ENCODE results near the gene HDAC10. TPM values are rescaled to one million over a fixed set of nuclear protein-coding genes. Genes with fewer than 3 reads are reported as not detected.

HDAC10 gene
- total and polyA plus RNA-seq, 10 of the 15 experiments (the other 5 are each of a cell fraction or from before 2014, with no cell fraction given), result 0.26 to 48.6 (median 5.0) TPM

DNA sequence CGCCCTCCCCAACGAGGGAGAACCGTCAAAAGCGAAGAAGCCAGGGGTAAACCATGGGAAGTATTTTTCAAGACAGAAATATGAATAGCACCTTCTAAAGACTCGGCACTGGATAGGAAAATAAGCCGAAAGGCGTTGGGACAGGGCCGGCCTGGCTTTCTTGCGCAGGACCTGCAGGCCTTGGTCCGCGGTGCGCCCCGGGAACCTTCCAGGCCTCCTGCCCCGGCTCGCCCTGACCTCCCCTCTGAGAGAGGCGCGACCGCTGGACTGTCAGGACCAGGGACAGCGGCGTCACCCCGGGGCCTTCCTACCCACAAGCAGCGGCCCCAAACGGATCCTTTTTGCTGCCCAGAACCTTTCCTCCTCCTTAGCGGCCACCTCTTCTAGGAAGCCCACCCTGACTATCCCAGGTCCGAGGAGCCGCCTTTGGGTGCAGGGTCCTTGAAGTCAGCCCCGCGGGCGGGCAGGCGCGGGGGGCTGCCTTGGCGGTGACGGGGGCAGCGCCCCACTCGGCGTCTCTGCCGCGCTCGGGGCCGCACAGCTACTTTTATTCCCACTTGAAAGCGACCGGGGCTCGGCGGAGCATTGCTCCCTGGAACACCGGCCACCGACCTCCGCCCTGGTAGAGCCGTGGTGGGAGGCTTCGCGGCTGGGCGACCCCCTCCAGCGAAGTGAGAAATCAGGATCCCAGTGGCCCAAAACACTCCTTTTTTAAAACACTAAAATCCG lies 19.8 kb upstream of the HDAC10 start (continued):
- no peak for TF ChIP-seq NBN (IDR thresholded peaks at IDR 0.05)
- TF ChIP-seq YY1 (IDR thresholded peaks at IDR 0.05; ENCODE audit: low read depth, low read length), result no peak
- no peak for TF ChIP-seq HDGF (IDR thresholded peaks at IDR 0.05)
- TF ChIP-seq WRNIP1 (IDR thresholded peaks at IDR 0.05; ENCODE audit: borderline replicate concordance, low read depth, low read length), result no peak
- no peak for TF ChIP-seq FOS (IDR thresholded peaks at IDR 0.05; ENCODE audit: borderline replicate concordance, extremely low read depth, insufficient read length)
- TF ChIP-seq PAX8 (IDR thresholded peaks at IDR 0.05), result no peak
- no peak for TF ChIP-seq HDAC6 (IDR thresholded peaks at IDR 0.05; ENCODE audit: unreplicated experiment)
- TF ChIP-seq PAX5 (IDR thresholded peaks at IDR 0.05; ENCODE audit: borderline replicate concordance, low read depth, low read length), result no peak
- TF ChIP-seq CHD4 (IDR thresholded peaks at IDR 0.05), result no peak
- no peak for TF ChIP-seq ZNF217 (IDR thresholded peaks at IDR 0.05)
- TF ChIP-seq NR2F1 (conservative IDR thresholded peaks at IDR 0.05), result 0 out of 2 replicates have a peak, but pooled peaks have one; percentile 37
- 0 out of 2 replicates have a peak, but pooled peaks have one; percentile 29 for TF ChIP-seq GATAD2B (conservative IDR thresholded peaks at IDR 0.05; ENCODE audit: low read depth)
- TF ChIP-seq NRF1 (conservative IDR thresholded peaks at IDR 0.05; ENCODE audit: low read depth, low read length), result no peak
- TF ChIP-seq, protein P1, sequence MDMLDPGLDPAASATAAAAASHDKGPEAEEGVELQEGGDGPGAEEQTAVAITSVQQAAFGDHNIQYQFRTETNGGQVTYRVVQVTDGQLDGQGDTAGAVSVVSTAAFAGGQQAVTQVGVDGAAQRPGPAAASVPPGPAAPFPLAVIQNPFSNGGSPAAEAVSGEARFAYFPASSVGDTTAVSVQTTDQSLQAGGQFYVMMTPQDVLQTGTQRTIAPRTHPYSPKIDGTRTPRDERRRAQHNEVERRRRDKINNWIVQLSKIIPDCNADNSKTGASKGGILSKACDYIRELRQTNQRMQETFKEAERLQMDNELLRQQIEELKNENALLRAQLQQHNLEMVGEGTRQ (IDR thresholded peaks at IDR 0.05; ENCODE audit: borderline replicate concordance, low read depth, low read length), result no peak
- TF ChIP-seq TAF1 (IDR thresholded peaks at IDR 0.05; ENCODE audit: borderline replicate concordance, low read depth, low read length), result no peak
- TF ChIP-seq, protein P2, sequence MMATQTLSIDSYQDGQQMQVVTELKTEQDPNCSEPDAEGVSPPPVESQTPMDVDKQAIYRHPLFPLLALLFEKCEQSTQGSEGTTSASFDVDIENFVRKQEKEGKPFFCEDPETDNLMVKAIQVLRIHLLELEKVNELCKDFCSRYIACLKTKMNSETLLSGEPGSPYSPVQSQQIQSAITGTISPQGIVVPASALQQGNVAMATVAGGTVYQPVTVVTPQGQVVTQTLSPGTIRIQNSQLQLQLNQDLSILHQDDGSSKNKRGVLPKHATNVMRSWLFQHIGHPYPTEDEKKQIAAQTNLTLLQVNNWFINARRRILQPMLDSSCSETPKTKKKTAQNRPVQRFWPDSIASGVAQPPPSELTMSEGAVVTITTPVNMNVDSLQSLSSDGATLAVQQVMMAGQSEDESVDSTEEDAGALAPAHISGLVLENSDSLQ (IDR thresholded peaks at IDR 0.05), result no peak
- TF ChIP-seq MTA3 (IDR thresholded peaks at IDR 0.05; ENCODE audit: borderline replicate concordance, low read length), result no peak
- no peak for TF ChIP-seq POLR2AphosphoS5 (IDR thresholded peaks at IDR 0.05; ENCODE audit: low read length)
- no peak for TF ChIP-seq TARDBP (IDR thresholded peaks at IDR 0.05; ENCODE audit: borderline replicate concordance)
- TF ChIP-seq ATF7 (IDR thresholded peaks at IDR 0.05; ENCODE audit: low read depth), result no peak
- 0 out of 2 replicates have a peak, but pooled peaks have one; percentile 39 for TF ChIP-seq RB1 (IDR thresholded peaks at IDR 0.05; ENCODE audit: borderline replicate concordance)
- no peak for TF ChIP-seq CBX3 (IDR thresholded peaks at IDR 0.05; ENCODE audit: borderline replicate concordance, low read depth)
- TF ChIP-seq TCF12 (IDR thresholded peaks at IDR 0.05; ENCODE audit: low read depth, low read length), result no peak
- TF ChIP-seq BACH1 (IDR thresholded peaks at IDR 0.05; ENCODE audit: borderline replicate concordance), result no peak
- TF ChIP-seq RCOR1 (conservative IDR thresholded peaks at IDR 0.05; ENCODE audit: low read depth, low read length), result no peak; the same call in 1 of the 2 replicates
- TF ChIP-seq, protein P3, sequence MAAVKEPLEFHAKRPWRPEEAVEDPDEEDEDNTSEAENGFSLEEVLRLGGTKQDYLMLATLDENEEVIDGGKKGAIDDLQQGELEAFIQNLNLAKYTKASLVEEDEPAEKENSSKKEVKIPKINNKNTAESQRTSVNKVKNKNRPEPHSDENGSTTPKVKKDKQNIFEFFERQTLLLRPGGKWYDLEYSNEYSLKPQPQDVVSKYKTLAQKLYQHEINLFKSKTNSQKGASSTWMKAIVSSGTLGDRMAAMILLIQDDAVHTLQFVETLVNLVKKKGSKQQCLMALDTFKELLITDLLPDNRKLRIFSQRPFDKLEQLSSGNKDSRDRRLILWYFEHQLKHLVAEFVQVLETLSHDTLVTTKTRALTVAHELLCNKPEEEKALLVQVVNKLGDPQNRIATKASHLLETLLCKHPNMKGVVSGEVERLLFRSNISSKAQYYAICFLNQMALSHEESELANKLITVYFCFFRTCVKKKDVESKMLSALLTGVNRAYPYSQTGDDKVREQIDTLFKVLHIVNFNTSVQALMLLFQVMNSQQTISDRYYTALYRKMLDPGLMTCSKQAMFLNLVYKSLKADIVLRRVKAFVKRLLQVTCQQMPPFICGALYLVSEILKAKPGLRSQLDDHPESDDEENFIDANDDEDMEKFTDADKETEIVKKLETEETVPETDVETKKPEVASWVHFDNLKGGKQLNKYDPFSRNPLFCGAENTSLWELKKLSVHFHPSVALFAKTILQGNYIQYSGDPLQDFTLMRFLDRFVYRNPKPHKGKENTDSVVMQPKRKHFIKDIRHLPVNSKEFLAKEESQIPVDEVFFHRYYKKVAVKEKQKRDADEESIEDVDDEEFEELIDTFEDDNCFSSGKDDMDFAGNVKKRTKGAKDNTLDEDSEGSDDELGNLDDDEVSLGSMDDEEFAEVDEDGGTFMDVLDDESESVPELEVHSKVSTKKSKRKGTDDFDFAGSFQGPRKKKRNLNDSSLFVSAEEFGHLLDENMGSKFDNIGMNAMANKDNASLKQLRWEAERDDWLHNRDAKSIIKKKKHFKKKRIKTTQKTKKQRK (IDR thresholded peaks at IDR 0.05; ENCODE audit: low read depth, low read length), result no peak
- TF ChIP-seq HCFC1 (IDR thresholded peaks at IDR 0.05; ENCODE audit: low read length), result no peak
- TF ChIP-seq ZNF24 (IDR thresholded peaks at IDR 0.05), result no peak
- no peak for TF ChIP-seq NFYB (IDR thresholded peaks at IDR 0.05; ENCODE audit: insufficient read depth, low read depth, low read length)
- no peak for TF ChIP-seq ASH2L (IDR thresholded peaks at IDR 0.05; ENCODE audit: borderline replicate concordance, low read depth)

Data from GM12878 (cell line).